OCI-LY1 (cell line): ENCODE data around the gene HOXB13.

Source experiments
- H2AFZ ChIP-seq: fragments of 200-600 bp; sonication (generic), shearing (Covaris generic); 2 replicates; pipeline ENCODE4 v1.6.0; 2014; ENCODE audit warnings: antibody characterized with exemption, mild to moderate bottlenecking, low read length
- H3F3A ChIP-seq: fragments of 200-600 bp; sonication (generic), shearing (Covaris generic); 2 replicates; pipeline ENCODE4 v1.6.0; 2014; ENCODE audit warnings: mild to moderate bottlenecking, antibody characterized with exemption, low read length, moderate library complexity; ENCODE audit not compliant: insufficient read depth
- H3K27ac ChIP-seq: fragments of 200-600 bp; sonication (generic); 2 replicates; pipeline ENCODE4 v1.5.1; 2014; ENCODE audit warnings: low read length, mixed run types, mild to moderate bottlenecking, low read depth; ENCODE audit not compliant: poor library complexity, severe bottlenecking
- H3K27me3 ChIP-seq: fragments of 200-600 bp; sonication (generic); 2 replicates; pipeline ENCODE4 v1.6.0; 2014; ENCODE audit warnings: antibody characterized with exemption, mild to moderate bottlenecking, low read length, moderate library complexity; ENCODE audit not compliant: insufficient read depth
- H3K36me3 ChIP-seq: fragments of 200-600 bp; sonication (generic); 2 replicates; pipeline ENCODE4 v1.6.1; 2014; ENCODE audit warnings: mild to moderate bottlenecking, antibody characterized with exemption, low read length, moderate library complexity, mixed read lengths; ENCODE audit not compliant: insufficient read depth
- H3K4me1 ChIP-seq: fragments of 200-600 bp; sonication (generic); 2 replicates; pipeline ENCODE4 v1.5.1; 2014; ENCODE audit warnings: mild to moderate bottlenecking, low read length, moderate library complexity; ENCODE audit not compliant: insufficient read depth, severe bottlenecking
- H3K4me2 ChIP-seq: fragments of 200-600 bp; sonication (generic), shearing (Covaris generic); 2 replicates; pipeline ENCODE4 v1.6.1; 2014; ENCODE audit warnings: low read length
- H3K4me3 ChIP-seq: fragments of 200-600 bp; sonication (generic); 2 replicates; pipeline ENCODE4 v1.5.1; 2014; ENCODE audit warnings: low read length, low read depth, mild to moderate bottlenecking, mixed read lengths; ENCODE audit not compliant: poor library complexity, severe bottlenecking
- H3K79me2 ChIP-seq: fragments of 200-600 bp; shearing (Covaris generic); 2 replicates; pipeline ENCODE4 v1.6.1; 2016; ENCODE audit warnings: mixed run types, low read length, mixed read lengths; ENCODE audit not compliant: insufficient read depth
- H3K9ac ChIP-seq: fragments of 200-600 bp; sonication (generic), shearing (Covaris generic); 2 replicates; pipeline ENCODE4 v1.6.1; 2014; ENCODE audit warnings: mild to moderate bottlenecking, low read length, mixed read lengths
- H3K9me2 ChIP-seq: fragments of 200-600 bp; sonication (generic), shearing (Covaris generic); 2 replicates; pipeline ENCODE4 v1.6.1; 2014; ENCODE audit warnings: low read depth, mild to moderate bottlenecking, low read length, mixed read lengths
- H3K9me3 ChIP-seq: fragments of 200-600 bp; shearing (Covaris generic); 2 replicates; pipeline ENCODE4 v1.6.1; 2014; ENCODE audit warnings: low read length, mixed read lengths
- H4K20me1 ChIP-seq: fragments of 200-600 bp; sonication (generic), shearing (Covaris generic); 2 replicates; pipeline ENCODE4 v1.6.0; 2016; ENCODE audit warnings: mild to moderate bottlenecking, low read length; ENCODE audit not compliant: insufficient read depth
- CTCF ChIP-seq: fragments of 200-600 bp; sonication (generic), shearing (Covaris generic); IDR thresholded peaks from 2 replicates; pipeline ENCODE4 v1.5.1; 2017; ENCODE audit warnings: mild to moderate bottlenecking, antibody characterized with exemption, low read length, moderate library complexity, mixed read lengths
- EZH2 ChIP-seq: fragments of 200-600 bp; sonication (generic), shearing (Covaris generic); IDR thresholded peaks from 2 replicates; pipeline ENCODE4 v1.8.0; 2017; ENCODE audit warnings: borderline replicate concordance, mixed run types, mild to moderate bottlenecking, antibody characterized with exemption, low read length, moderate library complexity, mixed read lengths

HOXB13 gene

GRCh38 chr17:48734333-48735061, 5.9 kb upstream of the HOXB13 start:
- Histone ChIP-seq H3F3A (no peaks in the 10 kb centered on the region), H3K4me3 (no peak overlapping the region), H3K36me3 (no peaks in the 10 kb centered on the region), H3K27me3 (peaks cover 5% of the 10 kb centered on the region; the same call in 1 of the 2 replicates), H4K20me1 (no peaks in the 10 kb centered on the region), H2AFZ (no peak overlapping the region), H3K9me2 (no peaks in the 10 kb centered on the region), H3K4me2 (no peak overlapping the region), H3K9me3 (no peaks in the 10 kb centered on the region), H3K79me2 (no peaks in the 10 kb centered on the region), H3K4me1 (no peaks in the 10 kb centered on the region), H3K9ac (no peak overlapping the region), H3K27ac (no peak overlapping the region)
- no peak for TF ChIP-seq EZH2
- no peak for TF ChIP-seq CTCF

GRCh38 chr17:48733632-48734328, 5.2 kb upstream of the HOXB13 start:
- Histone ChIP-seq H3K27ac (no peak overlapping the region), H3K4me1 (no peaks in the 10 kb centered on the region), H3K4me3 (no peak overlapping the region), H3K79me2 (no peaks in the 10 kb centered on the region), H3K9me2 (no peaks in the 10 kb centered on the region), H3K9ac (no peak overlapping the region), H4K20me1 (no peaks in the 10 kb centered on the region), H3K36me3 (no peaks in the 10 kb centered on the region), H3K9me3 (no peaks in the 10 kb centered on the region), H3F3A (no peaks in the 10 kb centered on the region), H3K27me3 (peaks cover 5% of the 10 kb centered on the region; the same call in 1 of the 2 replicates), H2AFZ (no peak overlapping the region), H3K4me2 (no peak overlapping the region)
- TF ChIP-seq EZH2 (no peak), CTCF (no peak)

GRCh38 chr17:48732688-48733629, 4.4 kb upstream of the HOXB13 start:
- Histone ChIP-seq H3F3A (no peaks in the 10 kb centered on the region), H3K36me3 (no peaks in the 10 kb centered on the region), H3K27ac (no peak overlapping the region), H3K9me2 (no peaks in the 10 kb centered on the region), H3K9ac (no peak overlapping the region), H4K20me1 (no peaks in the 10 kb centered on the region), H3K9me3 (no peaks in the 10 kb centered on the region), H2AFZ (no peak overlapping the region), H3K4me1 (no peaks in the 10 kb centered on the region), H3K4me3 (no peak overlapping the region), H3K4me2 (no peak overlapping the region), H3K27me3 (peaks cover 5% of the 10 kb centered on the region; the same call in 1 of the 2 replicates), H3K79me2 (no peaks in the 10 kb centered on the region)
- TF ChIP-seq CTCF (no peak), EZH2 (no peak)
